SH-SY5Y (cell line): Measurements from ENCODE around the gene APOE.

Source experiments
- GATA2 ChIP-seq: IDR thresholded peaks from 2 replicates; pipeline ENCODE4 v1.6.1; 2011; ENCODE audit warnings: mild to moderate bottlenecking, low read depth, low read length
- GATA3 ChIP-seq: IDR thresholded peaks from 2 replicates; pipeline ENCODE4 v1.6.1; 2011; ENCODE audit warnings: low read depth, mild to moderate bottlenecking, low read length, moderate library complexity

- TF ChIP-seq GATA3 (no peak), GATA2 (no peak)
These were observed 24.5 kb downstream of the APOE start for GRCh38 chr19:44930088-44930487.
